Neural cell (in vitro differentiated cells): ENCODE measurements around the gene NIM1K.

ENCODE experiments used
- CTCF ChIP-seq: fragments of 450-650 bp; IDR thresholded peaks from 2 replicates; pipeline ENCODE4 v1.5.1; 2014; ENCODE audit warnings: antibody characterized with exemption, mild to moderate bottlenecking, moderate library complexity; ENCODE audit not compliant: poor library complexity, severe bottlenecking
- EZH2 ChIP-seq: fragments of 200-600, 300-800 bp; shearing (Covaris generic), sonication (generic); IDR thresholded peaks from 2 replicates; pipeline ENCODE4 v1.6.1; 2014; ENCODE audit warnings: antibody characterized with exemption, low read length, borderline replicate concordance, mild to moderate bottlenecking; ENCODE audit not compliant: insufficient read depth, poor library complexity, severe bottlenecking
- TAF1 ChIP-seq: IDR thresholded peaks from 2 replicates; pipeline ENCODE4 v1.6.1; 2012; ENCODE audit warnings: low read depth

DNA sequence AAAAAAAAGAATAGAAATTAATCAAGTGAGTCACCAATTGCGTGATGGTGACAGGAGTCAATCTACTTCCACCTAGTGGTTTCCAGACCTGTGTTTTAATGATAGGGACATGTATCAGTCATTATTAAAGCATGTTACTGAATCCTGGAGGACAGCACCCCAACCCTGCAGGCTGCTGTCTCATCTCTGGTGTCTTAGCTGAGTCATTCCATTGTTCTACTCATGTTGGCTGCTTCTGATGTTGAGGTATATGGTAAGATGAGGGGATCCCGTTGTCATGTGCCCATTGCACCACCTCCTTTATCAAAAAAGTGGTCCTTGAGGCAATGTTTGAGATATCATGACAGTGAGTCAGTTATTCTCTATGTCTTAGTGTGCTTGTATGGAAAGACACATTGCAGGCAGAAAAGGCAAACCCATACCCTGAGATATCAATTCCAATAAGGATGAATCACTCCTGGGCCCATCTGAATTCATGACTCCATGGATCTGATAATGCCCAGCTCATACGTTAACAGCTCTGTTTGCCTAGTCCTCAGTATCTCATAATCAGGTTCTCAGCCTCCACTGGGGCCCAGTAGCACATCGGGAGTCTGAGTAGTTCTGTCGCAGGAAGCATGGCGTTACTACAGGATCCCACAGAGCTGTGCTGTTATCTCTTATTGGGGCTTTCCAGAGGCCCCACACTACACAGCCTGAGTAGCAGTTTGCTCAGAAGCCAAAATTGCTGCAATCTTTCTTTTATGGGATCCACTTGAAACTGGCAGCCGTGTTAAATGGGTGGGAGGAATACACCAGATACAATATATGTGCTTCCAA, 90.0 kb downstream of the NIM1K start:
- TF ChIP-seq CTCF (no peak), EZH2 (no peak), TAF1 (no peak)
